MCF 10A (cell line): ENCODE results near the gene INSR. TPM values are rescaled to one million over a fixed set of nuclear protein-coding genes. Genes with fewer than 3 reads are reported as not detected.

ENCODE experiments used
- BruUV-seq: library from RNA; stranded (reverse); fragments of 400-500 nt; replicated peaks from 2 replicates; lab custom pipeline; 2021; lab: Mats Ljungman, UMichigan
- CTCF ChIA-PET: fragments of 300-600 bp; sonication (Branson Sonifier 250); formaldehyde crosslinking; extraction: SDS; loops from one replicate; lab custom pipeline; 2021; ENCODE audit warnings: antibody characterized with exemption, inconsistent platforms; lab: Yijun Ruan, JAX
- POLR2A ChIA-PET: fragments of 300-600, 350-650 bp; sonication (Branson Sonifier 250); formaldehyde crosslinking; extraction: SDS; loops from one replicate; lab custom pipeline; 2020; ENCODE audit warnings: antibody characterized with exemption, inconsistent platforms; lab: Yijun Ruan, JAX
- DNase-seq: peaks from one replicate; pipeline ENCODE4 v3.0.0-alpha.2; 2018; ENCODE audit not compliant: unreplicated experiment
- H3K27ac Mint-ChIP-seq: one replicate; pipeline ENCODE4 v1.8.0; 2022; ENCODE audit warnings: mild to moderate bottlenecking, low read depth, mixed read lengths; ENCODE audit not compliant: unreplicated experiment
- H3K27me3 Mint-ChIP-seq: one replicate; pipeline ENCODE4 v1.8.0; 2022; ENCODE audit warnings: mixed read lengths; ENCODE audit not compliant: insufficient read depth, unreplicated experiment
- H3K36me3 Mint-ChIP-seq: one replicate; pipeline ENCODE4 v1.8.0; 2022; ENCODE audit warnings: mild to moderate bottlenecking, moderate library complexity, mixed read lengths; ENCODE audit not compliant: insufficient read depth, unreplicated experiment
- H3K4me1 Mint-ChIP-seq: one replicate; pipeline ENCODE4 v1.8.0; 2022; ENCODE audit warnings: mixed read lengths; ENCODE audit not compliant: insufficient read depth, unreplicated experiment
- H3K4me3 Mint-ChIP-seq: one replicate; pipeline ENCODE4 v1.8.0; 2022; ENCODE audit warnings: mild to moderate bottlenecking, moderate library complexity, mixed read lengths; ENCODE audit not compliant: unreplicated experiment
- H3K9me3 Mint-ChIP-seq: one replicate; pipeline ENCODE4 v1.8.0; 2022; ENCODE audit warnings: mixed read lengths; ENCODE audit not compliant: unreplicated experiment
- intact Hi-C: fragments of 100-400 bp; cut with micrococcal nuclease; formaldehyde crosslinking; loops from 2 replicates; pipeline ENCODE4 v1.14.1; 2022
- total RNA-seq: library from RNA; stranded (reverse); gene quantifications from 2 replicates; pipeline ENCODE4 v1.2.3, GENCODE V29; 2022
- TF ChIP-seq, protein P1 (sequence below): fragments of 200-600 bp; IDR thresholded peaks from one replicate; pipeline ENCODE4 v1.8.0; 2022; ENCODE audit warnings: antibody characterized with exemption, mild to moderate bottlenecking; ENCODE audit not compliant: unreplicated experiment

Gene INSR
- total RNA-seq, 1 experiment from 2014 or later: 8.8 TPM

GRCh38 chr19:7072541-7072940 is 221.7 kb downstream of the INSR start:
- ChIA-PET POLR2A (interaction anchor here (0.9 kb wide), 1 partner anchor 27 kb away, joined by 3 read pairs; no protein-coding TSS in a partner anchor), CTCF (no interaction called here)
- Mint-ChIP-seq H3K27me3 (no peaks in the 10 kb centered on the region), H3K9me3 (no peaks in the 10 kb centered on the region), H3K4me3 (no peak overlapping the region), H3K36me3 (peaks cover 87% of the 10 kb centered on the region), H3K4me1 (peaks cover 10% of the 10 kb centered on the region), H3K27ac (no peak overlapping the region)
- TF ChIP-seq, protein P1, sequence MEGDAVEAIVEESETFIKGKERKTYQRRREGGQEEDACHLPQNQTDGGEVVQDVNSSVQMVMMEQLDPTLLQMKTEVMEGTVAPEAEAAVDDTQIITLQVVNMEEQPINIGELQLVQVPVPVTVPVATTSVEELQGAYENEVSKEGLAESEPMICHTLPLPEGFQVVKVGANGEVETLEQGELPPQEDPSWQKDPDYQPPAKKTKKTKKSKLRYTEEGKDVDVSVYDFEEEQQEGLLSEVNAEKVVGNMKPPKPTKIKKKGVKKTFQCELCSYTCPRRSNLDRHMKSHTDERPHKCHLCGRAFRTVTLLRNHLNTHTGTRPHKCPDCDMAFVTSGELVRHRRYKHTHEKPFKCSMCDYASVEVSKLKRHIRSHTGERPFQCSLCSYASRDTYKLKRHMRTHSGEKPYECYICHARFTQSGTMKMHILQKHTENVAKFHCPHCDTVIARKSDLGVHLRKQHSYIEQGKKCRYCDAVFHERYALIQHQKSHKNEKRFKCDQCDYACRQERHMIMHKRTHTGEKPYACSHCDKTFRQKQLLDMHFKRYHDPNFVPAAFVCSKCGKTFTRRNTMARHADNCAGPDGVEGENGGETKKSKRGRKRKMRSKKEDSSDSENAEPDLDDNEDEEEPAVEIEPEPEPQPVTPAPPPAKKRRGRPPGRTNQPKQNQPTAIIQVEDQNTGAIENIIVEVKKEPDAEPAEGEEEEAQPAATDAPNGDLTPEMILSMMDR: no peak
- no peak for DNase-seq
- intact Hi-C loops: no loop called here
- BruUV-seq: no TSS peak

GRCh38 chr19:7069904-7070226 is 224.3 kb downstream of the INSR start:
- TF ChIP-seq, protein P1: no peak
- CTCF ChIA-PET: interaction anchor here (0.5 to 0.8 kb wide), 4 partner anchors 58 to 634 kb away, joined by 3 read pairs; no protein-coding TSS in a partner anchor
- no peak for DNase-seq
- Mint-ChIP-seq H3K9me3 (no peaks in the 10 kb centered on the region), H3K27ac (peak overlapping the region; percentile 90), H3K27me3 (no peaks in the 10 kb centered on the region), H3K36me3 (peaks cover 60% of the 10 kb centered on the region), H3K4me1 (peaks cover 10% of the 10 kb centered on the region), H3K4me3 (peak overlapping the region; percentile 85)
- POLR2A ChIA-PET: interaction anchor here (0.8 to 2.8 kb wide), 14 partner anchors 8 to 850 kb away, joined by 3 to 13 read pairs (median 4); partner anchors contain the start of genes INSR, PET100, SNAPC2 and XAB2
- intact Hi-C loops: no loop called here
- BruUV-seq: no TSS peak

- Mint-ChIP-seq H3K27me3 (no peaks in the 10 kb centered on the region), H3K9me3 (no peaks in the 10 kb centered on the region), H3K36me3 (peaks cover 54% of the 10 kb centered on the region), H3K4me3 (peak within 1 kb of the TSS; percentile 85), H3K27ac (peak within 1 kb of the TSS; percentile 90), H3K4me1 (peaks cover 10% of the 10 kb centered on the region)
- intact Hi-C loops: no loop called here
- ChIA-PET POLR2A (interaction anchor here (0.6 to 2.8 kb wide), 20 partner anchors 9 to 1320 kb away, joined by 3 to 13 read pairs (median 3); partner anchors contain the start of genes INSR, PET100, SNAPC2 and XAB2), CTCF (interaction anchor here (0.5 to 0.8 kb wide), 6 partner anchors 57 to 1023 kb away, joined by 3 to 6 read pairs (median 3); no protein-coding TSS in a partner anchor)
- no TSS peak for BruUV-seq
- TF ChIP-seq, protein P1: no peak
- peak; percentile 98 for DNase-seq
Measured at GRCh38 chr19:7069042-7069903, 224.9 kb downstream of the INSR start, which contains the start of gene ZNF557. Gene ZNF557 (plus strand): TSS chr19:7069703. CDS start chr19:7075075, 5,372 bp downstream.

GRCh38 chr19:7068599-7068998 is 225.6 kb downstream of the INSR start:
- ChIA-PET CTCF (interaction anchor here (0.5 to 0.8 kb wide), 2 partner anchors 141 to 1022 kb away, joined by 3 to 6 read pairs; no protein-coding TSS in a partner anchor), POLR2A (interaction anchor here (0.5 to 2.8 kb wide), 13 partner anchors 12 to 1321 kb away, joined by 3 to 13 read pairs (median 3); partner anchors contain the start of gene INSR)
- intact Hi-C loops: no loop called here
- BruUV-seq: no TSS peak
- DNase-seq: no peak
- Mint-ChIP-seq H3K36me3 (peaks cover 47% of the 10 kb centered on the region), H3K4me3 (peak overlapping the region; percentile 85), H3K4me1 (peaks cover 10% of the 10 kb centered on the region), H3K27ac (peak overlapping the region; percentile 90), H3K9me3 (no peaks in the 10 kb centered on the region), H3K27me3 (no peaks in the 10 kb centered on the region)
- TF ChIP-seq, protein P1: no peak
